ENCODE measurements around the gene FAM117A.
A peak's percentile ranks its signal among the peaks of the same experiment; 100 is the strongest.
"Not testable (repeated sequence)": the region's sequence is repeated elsewhere in the genome, so short reads cannot be mapped to it uniquely, and the experiment has no call there.

FAM117A gene

GRCh38 chr17:49764559-49765180 is 739 bp upstream of the FAM117A start:
- peak overlapping the region; percentile 1 for H3K4me3 ChIP-seq (ENCODE audit: low read depth, low read length)
- DNase-seq (ENCODE audit: low read depth, low spot score) = no peak
- in situ Hi-C loops (cut with HindIII; ENCODE audit: low sequenced_read_pairs) = no loop called here
- TF ChIP-seq, protein P1, sequence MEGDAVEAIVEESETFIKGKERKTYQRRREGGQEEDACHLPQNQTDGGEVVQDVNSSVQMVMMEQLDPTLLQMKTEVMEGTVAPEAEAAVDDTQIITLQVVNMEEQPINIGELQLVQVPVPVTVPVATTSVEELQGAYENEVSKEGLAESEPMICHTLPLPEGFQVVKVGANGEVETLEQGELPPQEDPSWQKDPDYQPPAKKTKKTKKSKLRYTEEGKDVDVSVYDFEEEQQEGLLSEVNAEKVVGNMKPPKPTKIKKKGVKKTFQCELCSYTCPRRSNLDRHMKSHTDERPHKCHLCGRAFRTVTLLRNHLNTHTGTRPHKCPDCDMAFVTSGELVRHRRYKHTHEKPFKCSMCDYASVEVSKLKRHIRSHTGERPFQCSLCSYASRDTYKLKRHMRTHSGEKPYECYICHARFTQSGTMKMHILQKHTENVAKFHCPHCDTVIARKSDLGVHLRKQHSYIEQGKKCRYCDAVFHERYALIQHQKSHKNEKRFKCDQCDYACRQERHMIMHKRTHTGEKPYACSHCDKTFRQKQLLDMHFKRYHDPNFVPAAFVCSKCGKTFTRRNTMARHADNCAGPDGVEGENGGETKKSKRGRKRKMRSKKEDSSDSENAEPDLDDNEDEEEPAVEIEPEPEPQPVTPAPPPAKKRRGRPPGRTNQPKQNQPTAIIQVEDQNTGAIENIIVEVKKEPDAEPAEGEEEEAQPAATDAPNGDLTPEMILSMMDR (IDR thresholded peaks at IDR 0.05; ENCODE audit: low read depth, low read length) = no peak

GRCh38 chr17:49762151-49762941 is 1.6 kb downstream of the FAM117A start:
- TF ChIP-seq, protein P1 (IDR thresholded peaks at IDR 0.05; ENCODE audit: low read depth, low read length) = no peak
- in situ Hi-C loops (cut with HindIII; ENCODE audit: low sequenced_read_pairs) = no loop called here
- H3K4me3 ChIP-seq (ENCODE audit: low read depth, low read length) = no peak overlapping the region
- no peak for DNase-seq (ENCODE audit: low read depth, low spot score)

- in situ Hi-C loops (cut with HindIII; ENCODE audit: low sequenced_read_pairs) = no loop called here
- no peak overlapping the region for H3K4me3 ChIP-seq (ENCODE audit: low read depth, low read length)
- DNase-seq (ENCODE audit: low read depth, low spot score) = no peak
- TF ChIP-seq, protein P1 (IDR thresholded peaks at IDR 0.05; ENCODE audit: low read depth, low read length) = no peak
These were observed 2.9 kb downstream of the FAM117A start for GRCh38 chr17:49760932-49761558.

DNA sequence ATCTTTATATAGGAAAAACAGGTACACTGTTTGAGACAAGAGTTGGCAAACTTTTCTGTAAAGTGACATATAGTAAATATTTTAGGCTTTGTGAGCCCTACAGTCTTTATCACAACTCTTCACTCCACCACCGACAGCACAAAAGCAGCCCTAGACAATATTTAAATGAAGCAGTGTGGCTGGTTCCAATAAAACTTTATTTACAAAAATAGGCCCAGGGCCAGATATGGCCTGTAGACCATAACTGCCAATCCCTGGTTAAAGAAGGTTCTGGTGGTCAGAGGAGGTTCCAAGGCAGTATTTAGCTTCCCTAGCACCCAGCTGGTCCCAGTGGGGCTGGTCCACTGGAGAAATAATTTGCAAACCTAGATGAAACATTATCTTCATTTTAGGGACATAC is 3.6 kb downstream of the FAM117A start:
- in situ Hi-C loops (cut with HindIII; ENCODE audit: low sequenced_read_pairs) = no loop called here
- no peak for DNase-seq (ENCODE audit: low read depth, low spot score)
- TF ChIP-seq, protein P1 (IDR thresholded peaks at IDR 0.05; ENCODE audit: low read depth, low read length) = no peak
- no peak overlapping the region for H3K4me3 ChIP-seq (ENCODE audit: low read depth, low read length)

GRCh38 chr17:49759203-49759602 is 4.7 kb downstream of the FAM117A start:
- in situ Hi-C loops (cut with HindIII; ENCODE audit: low sequenced_read_pairs) = no loop called here
- H3K4me3 ChIP-seq (ENCODE audit: low read depth, low read length) = no peak overlapping the region
- no peak for DNase-seq (ENCODE audit: low read depth, low spot score)
- TF ChIP-seq, protein P1 (IDR thresholded peaks at IDR 0.05; ENCODE audit: low read depth, low read length) = no peak

DNA sequence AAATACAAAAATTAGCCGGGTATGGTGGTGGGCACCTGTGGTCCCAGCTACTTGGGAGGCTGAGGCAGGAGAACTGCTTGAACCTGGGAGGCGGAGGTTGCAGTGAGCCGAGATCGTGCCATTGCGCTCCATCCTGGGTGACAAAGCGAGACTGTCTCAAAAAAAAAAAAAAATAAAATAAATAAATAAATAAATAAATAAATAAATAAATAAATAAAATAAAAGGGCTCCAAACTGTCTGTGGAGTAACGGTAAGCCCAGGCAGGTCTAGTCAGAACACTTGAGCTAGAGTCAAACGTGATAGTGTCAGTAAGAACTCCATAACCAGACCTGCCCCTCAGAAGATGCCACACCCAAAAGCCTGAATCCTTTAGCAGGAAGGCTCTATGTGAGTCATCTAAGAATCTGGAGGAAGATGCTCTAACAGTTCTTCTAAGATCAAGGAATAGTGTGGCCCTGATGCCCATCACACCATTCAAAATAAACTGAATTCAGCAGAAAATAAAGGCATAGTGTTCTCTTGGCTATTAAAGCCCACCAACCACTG is 5.4 kb downstream of the FAM117A start:
- in situ Hi-C loops (cut with HindIII; ENCODE audit: low sequenced_read_pairs); DNase-seq (ENCODE audit: low read depth, low spot score); H3K4me3 ChIP-seq (ENCODE audit: low read depth, low read length): not testable (repeated sequence)

All from astrocyte of the spinal cord (primary cell).